Esophagus squamous epithelium (tissue), 5 donors: ENCODE data around the gene EEIG1. TPM values are rescaled to one million over a fixed set of nuclear protein-coding genes. Genes with fewer than 3 reads are reported as not detected.

Experiments used
- DNase-seq: peaks from one replicate; lab custom pipeline; 2025; lab: John Stamatoyannopoulos, UW
- H3K27ac ChIP-seq, 4 donors: fragments of 200-600 bp; sonication (generic); one replicate each; pipeline ENCODE4 v1.5.1; 2016 to 2019; ENCODE audit warnings: mild to moderate bottlenecking in 1 of 4
- H3K27me3 ChIP-seq, 4 donors: fragments of 200-600 bp; sonication (generic); 1 replicate in 3 of 4; 2 replicates in 1 of 4; pipeline versions ENCODE4 v1.5.1 to v1.6.0; 2017 to 2021; ENCODE audit warnings: antibody characterized with exemption in 1 of 4
- H3K36me3 ChIP-seq, 3 donors: fragments of 200-600 bp; sonication (generic); one replicate each; pipeline ENCODE4 v1.5.1; 2016 to 2019
- H3K4me1 ChIP-seq, 3 donors: fragments of 200-600 bp; sonication (generic); one replicate each; pipeline ENCODE4 v1.5.1; 2017 to 2019
- H3K4me3 ChIP-seq, 4 donors: fragments of 200-600 bp; sonication (generic); 1 replicate in 3 of 4; 2 replicates in 1 of 4; pipeline ENCODE4 v1.5.1; 2016 to 2019; ENCODE audit warnings: mild to moderate bottlenecking in 2 of 4, moderate library complexity in 1 of 4
- H3K9me3 ChIP-seq, 3 donors: fragments of 200-600 bp; sonication (generic); one replicate each; pipeline ENCODE4 v1.5.1; 2016 to 2019
- POLR2A ChIP-seq, 4 donors: fragments of 450-650 bp; IDR thresholded peaks; one replicate each; pipeline ENCODE4 v1.6.1; 2017; ENCODE audit warnings: antibody characterized with exemption in 4 of 4, mild to moderate bottlenecking in 4 of 4, moderate library complexity in 3 of 4
- WGBS, 2 donors: methylation state at CpG; one replicate each; pipeline ENCODE4 v1.1.5; 2018; 5-methylcytosine and 5-hydroxymethylcytosine counted together
- intact Hi-C: fragments of 100-400 bp; cut with DNase I; formaldehyde crosslinking; loops from one replicate; pipeline ENCODE4 v1.15.0; 2022
- total RNA-seq, 4 donors: library from RNA; depleted of rRNA; stranded (reverse); fragments of >200 nt; gene quantifications; one replicate each; pipeline ENCODE4 v1.1.0, GENCODE V29; 2016
- TF ChIP-seq, protein P1 (sequence below), 6 experiments: fragments of 450-650 bp in 4 of 6; fragments of 200-600 bp in 2 of 6; sonication (generic) in 2 of 6; IDR thresholded peaks; one replicate each; pipeline ENCODE4 v1.5.1; 2016 to 2019; ENCODE audit warnings: antibody characterized with exemption in 6 of 6, mild to moderate bottlenecking in 4 of 6, moderate library complexity in 4 of 6
- donor health status: DM: yes; HTN: yes; CAD: no.

EEIG1 gene
- total RNA-seq, 4 donors from 2014 or later, result 16.9 to 65.0 (median 24.0) TPM

DNA sequence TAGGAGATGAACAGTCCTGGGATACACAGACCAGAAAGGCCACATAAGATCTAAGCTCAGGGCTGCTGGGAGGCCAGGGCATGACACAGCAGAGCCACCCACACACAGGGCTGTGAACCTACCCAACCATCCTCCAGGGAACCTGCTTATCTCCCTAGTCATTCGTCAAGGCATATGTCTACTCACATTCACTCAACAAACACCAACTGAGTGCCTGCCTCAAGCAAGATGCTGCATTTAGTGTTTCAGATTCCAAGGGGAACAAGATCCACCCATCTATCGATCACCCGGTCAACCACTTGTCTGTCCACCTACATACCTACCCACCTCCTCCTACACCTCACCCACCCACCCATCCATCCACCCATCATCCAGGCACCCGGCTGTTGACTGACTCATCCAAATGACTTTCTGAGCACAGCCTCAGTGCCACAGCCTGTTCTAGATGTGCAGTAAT is 45.0 kb downstream of the EEIG1 start:
- Histone ChIP-seq H3K4me3 (no peak overlapping the region), H3K9me3 (no peaks in the 10 kb centered on the region), H3K27ac (no peak overlapping the region), H3K27me3 (no peaks in the 10 kb centered on the region), H3K36me3 (peaks cover 0 to 33% (median 0%) of the 10 kb centered on the region in 3 donors), H3K4me1 (peaks cover 24 to 52% (median 32%) of the 10 kb centered on the region in 3 donors)
- 60 to 70% methylated on average over 4 of the region's 4 CpGs for WGBS, 2 donors
- DNase-seq, result no peak
- no peak for TF ChIP-seq POLR2A (IDR thresholded peaks at IDR 0.05)
- TF ChIP-seq, protein P1, sequence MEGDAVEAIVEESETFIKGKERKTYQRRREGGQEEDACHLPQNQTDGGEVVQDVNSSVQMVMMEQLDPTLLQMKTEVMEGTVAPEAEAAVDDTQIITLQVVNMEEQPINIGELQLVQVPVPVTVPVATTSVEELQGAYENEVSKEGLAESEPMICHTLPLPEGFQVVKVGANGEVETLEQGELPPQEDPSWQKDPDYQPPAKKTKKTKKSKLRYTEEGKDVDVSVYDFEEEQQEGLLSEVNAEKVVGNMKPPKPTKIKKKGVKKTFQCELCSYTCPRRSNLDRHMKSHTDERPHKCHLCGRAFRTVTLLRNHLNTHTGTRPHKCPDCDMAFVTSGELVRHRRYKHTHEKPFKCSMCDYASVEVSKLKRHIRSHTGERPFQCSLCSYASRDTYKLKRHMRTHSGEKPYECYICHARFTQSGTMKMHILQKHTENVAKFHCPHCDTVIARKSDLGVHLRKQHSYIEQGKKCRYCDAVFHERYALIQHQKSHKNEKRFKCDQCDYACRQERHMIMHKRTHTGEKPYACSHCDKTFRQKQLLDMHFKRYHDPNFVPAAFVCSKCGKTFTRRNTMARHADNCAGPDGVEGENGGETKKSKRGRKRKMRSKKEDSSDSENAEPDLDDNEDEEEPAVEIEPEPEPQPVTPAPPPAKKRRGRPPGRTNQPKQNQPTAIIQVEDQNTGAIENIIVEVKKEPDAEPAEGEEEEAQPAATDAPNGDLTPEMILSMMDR (IDR thresholded peaks at IDR 0.05), result no peak
- intact Hi-C loops, result no loop called here

DNA sequence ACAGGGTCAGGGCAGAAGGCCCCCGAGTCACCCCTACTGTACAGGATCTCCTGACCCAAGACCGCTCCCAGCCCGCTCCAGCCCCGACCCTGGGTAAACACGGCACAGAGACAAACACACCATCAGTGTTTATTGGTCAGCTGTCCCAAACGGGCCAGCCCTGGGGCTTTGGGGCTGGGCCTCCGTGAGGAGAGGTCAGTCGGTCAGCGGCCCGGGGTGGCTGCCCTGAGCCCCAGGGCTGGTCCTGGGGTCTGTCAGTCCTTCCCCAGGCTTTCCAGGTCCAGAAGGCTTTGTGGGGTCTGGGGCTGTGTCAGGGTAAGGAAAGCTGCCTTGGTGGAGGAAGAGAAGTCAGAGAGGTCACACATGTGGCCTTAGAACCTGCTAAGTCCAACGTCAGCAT is 45.8 kb downstream of the EEIG1 start:
- no peak overlapping the region for H3K4me3 ChIP-seq
- H3K9me3 ChIP-seq, result no peaks in the 10 kb centered on the region
- H3K27ac ChIP-seq, result no peak overlapping the region
- WGBS, 2 donors, result 44 to 73% methylated on average over 2 to 6 of the region's 11 CpGs
- no peak for DNase-seq
- intact Hi-C loops, result no loop called here
- H3K4me1 ChIP-seq, result peaks cover 30 to 60% (median 40%) of the 10 kb centered on the region in 3 donors
- H3K27me3 ChIP-seq, result peaks cover 0 to under 1% (median 0%) of the 10 kb centered on the region in 4 donors
- TF ChIP-seq, protein P1 (IDR thresholded peaks at IDR 0.05), result no peak
- TF ChIP-seq POLR2A (IDR thresholded peaks at IDR 0.05), result no peak
- peaks cover 0 to 30% (median 0%) of the 10 kb centered on the region in 3 donors for H3K36me3 ChIP-seq

DNA sequence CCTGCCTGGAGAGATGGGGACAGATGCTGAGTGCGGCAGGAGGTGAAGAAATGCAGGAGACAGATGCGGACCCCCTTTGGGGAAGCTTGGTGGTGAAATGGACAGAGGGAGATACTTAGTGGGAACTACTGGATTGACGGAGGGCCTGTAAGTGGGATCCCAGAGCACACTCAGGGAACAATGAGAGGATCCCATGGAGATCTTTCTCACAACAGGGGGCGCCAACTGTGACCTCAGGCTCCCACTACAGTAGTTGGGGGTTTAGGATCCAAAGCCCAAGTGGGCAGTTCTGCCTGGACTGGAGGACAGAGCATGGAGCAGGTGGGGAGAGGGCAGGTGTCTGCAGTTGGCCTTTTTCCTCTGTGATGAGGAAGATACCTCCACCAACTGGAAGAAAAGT is 46.5 kb downstream of the EEIG1 start:
- TF ChIP-seq, protein P1 (IDR thresholded peaks at IDR 0.05), result no peak
- no peak for TF ChIP-seq POLR2A (IDR thresholded peaks at IDR 0.05)
- Histone ChIP-seq H3K4me3 (no peak overlapping the region), H3K9me3 (no peaks in the 10 kb centered on the region), H3K27me3 (peaks cover 0 to 8% (median 0%) of the 10 kb centered on the region in 4 donors), H3K4me1 (peaks cover 32 to 63% (median 41%) of the 10 kb centered on the region in 3 donors), H3K36me3 (peaks cover 0 to 23% (median 0%) of the 10 kb centered on the region in 3 donors), H3K27ac (no peak overlapping the region)
- WGBS, 2 donors, result 88 to 95% methylated on average over 4 of the region's 4 CpGs
- intact Hi-C loops, result no loop called here
- DNase-seq, result no peak

DNA sequence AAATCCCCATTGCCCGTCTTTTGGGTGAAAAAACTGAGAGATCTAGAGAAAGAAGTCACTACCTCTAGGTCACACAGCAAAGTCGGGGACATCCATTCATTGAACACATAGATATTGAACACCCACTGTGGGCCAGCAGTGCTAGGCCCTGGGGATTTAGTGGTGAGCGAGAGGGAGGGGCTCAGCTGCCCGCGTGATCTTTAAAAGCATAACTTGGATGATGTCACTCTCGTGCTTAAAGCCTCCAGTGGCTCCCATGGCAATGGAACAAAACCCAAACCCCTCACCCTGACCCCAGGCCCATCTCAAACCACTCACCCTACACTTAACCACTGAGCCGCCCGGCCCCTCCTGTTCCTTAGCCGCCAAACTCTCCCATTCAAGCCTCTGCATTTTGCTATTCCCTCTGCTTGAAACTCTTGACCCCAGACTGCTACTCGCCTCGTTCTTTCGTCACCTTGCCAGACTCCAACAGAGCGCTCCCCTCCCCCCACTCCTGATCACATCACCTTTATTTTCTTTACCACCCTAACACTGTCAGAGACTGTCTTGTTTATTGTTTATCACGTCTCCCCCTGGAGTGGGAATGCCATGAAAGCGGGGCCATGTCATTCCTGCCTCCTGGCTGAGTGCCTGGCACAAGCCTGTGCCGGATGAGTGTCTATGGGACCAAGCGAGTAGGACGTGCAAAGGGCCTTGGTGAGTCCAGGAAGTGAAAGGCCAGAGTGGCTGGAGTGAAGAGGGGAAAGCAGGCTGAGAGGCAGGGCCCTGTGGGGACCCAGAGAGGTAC is 49.5 kb downstream of the EEIG1 start:
- Histone ChIP-seq H3K4me1 (peaks cover 35 to 68% (median 42%) of the 10 kb centered on the region in 3 donors), H3K9me3 (no peaks in the 10 kb centered on the region), H3K4me3 (peak overlapping the region; percentile 28 to 70 (median 44)), H3K27ac (no peak overlapping the region), H3K36me3 (peaks cover 0 to 21% (median 0%) of the 10 kb centered on the region in 3 donors), H3K27me3 (peaks cover 0 to 32% (median 0%) of the 10 kb centered on the region in 4 donors)
- intact Hi-C loops, result no loop called here
- 25 to 30% methylated on average over 15 to 16 of the region's 18 CpGs for WGBS, 2 donors
- no peak for DNase-seq
- no peak for TF ChIP-seq POLR2A (IDR thresholded peaks at IDR 0.05)
- TF ChIP-seq, protein P1 (IDR thresholded peaks at IDR 0.05), result no peak

Other genes with a start within 250 kb of the EEIG1 start
- 10 to 100 TPM; 10.7 to 12.5 (median 11.5) TPM for gene TOR2A, start 245.7 kb downstream of the EEIG1 start, total RNA-seq
- gene SH2D3C, start 202.3 kb downstream of the EEIG1 start, total RNA-seq, result 1 to 10 TPM in 3 of 4 donors, under 1 TPM in 1; 0.38 to 4.8 (median 2.8) TPM
- gene CDK9, start 195.0 kb downstream of the EEIG1 start, total RNA-seq, result 10 to 100 TPM; 22.3 to 53.2 (median 41.2) TPM
- 10 to 100 TPM; 38.2 to 52.0 (median 47.0) TPM for gene FPGS, start 178.1 kb downstream of the EEIG1 start, total RNA-seq
- 10 to 100 TPM in 3 of 4 donors, 1 to 10 TPM in 1; 7.2 to 32.8 (median 18.0) TPM for gene ENG, start 126.3 kb downstream of the EEIG1 start, total RNA-seq
- 10 to 100 TPM; 11.1 to 36.1 (median 26.8) TPM for gene AK1, start 103.3 kb downstream of the EEIG1 start, total RNA-seq
- gene ST6GALNAC6, start 81.4 kb downstream of the EEIG1 start, total RNA-seq, result 10 to 100 TPM; 14.5 to 69.4 (median 26.1) TPM
- gene ST6GALNAC4, start 63.9 kb downstream of the EEIG1 start, total RNA-seq, result 10 to 100 TPM; 12.5 to 33.0 (median 23.8) TPM
- 1 to 10 TPM in 3 of 4 donors, not detected in 1; 3.1 to 4.6 (median 3.6) TPM for gene PIP5KL1, start 50.2 kb downstream of the EEIG1 start, total RNA-seq
- gene DPM2, start 43.1 kb downstream of the EEIG1 start, total RNA-seq, result 10 to 100 TPM; 12.5 to 18.5 (median 15.7) TPM
- 1 to 10 TPM; 6.3 to 8.8 (median 7.8) TPM for gene NAIF1, start 86.3 kb upstream of the EEIG1 start, total RNA-seq
- 10 to 100 TPM; 15.8 to 37.9 (median 24.1) TPM for gene SLC25A25, start 87.2 kb upstream of the EEIG1 start, total RNA-seq
- gene PTGES2, start 146.7 kb upstream of the EEIG1 start, total RNA-seq, result 100 to 1,000 TPM in 1 of 4 donors, 10 to 100 TPM in 3; 54.2 to 118 (median 83.0) TPM
- 100 to 1,000 TPM in 3 of 4 donors, 10 to 100 TPM in 1; 36.2 to 931 (median 809) TPM for gene LCN2, start 168.5 kb upstream of the EEIG1 start, total RNA-seq
- gene BBLN, start 179.3 kb upstream of the EEIG1 start, total RNA-seq, result 100 to 1,000 TPM; 124 to 214 (median 162) TPM
- 10 to 100 TPM; 31.0 to 74.6 (median 43.7) TPM for gene CIZ1, start 210.6 kb upstream of the EEIG1 start, total RNA-seq
- 1 to 10 TPM; 1.3 to 9.7 (median 1.6) TPM for gene DNM1, start 222.4 kb upstream of the EEIG1 start, total RNA-seq